ENCODE measurements around the gene NQO2.

DNA sequence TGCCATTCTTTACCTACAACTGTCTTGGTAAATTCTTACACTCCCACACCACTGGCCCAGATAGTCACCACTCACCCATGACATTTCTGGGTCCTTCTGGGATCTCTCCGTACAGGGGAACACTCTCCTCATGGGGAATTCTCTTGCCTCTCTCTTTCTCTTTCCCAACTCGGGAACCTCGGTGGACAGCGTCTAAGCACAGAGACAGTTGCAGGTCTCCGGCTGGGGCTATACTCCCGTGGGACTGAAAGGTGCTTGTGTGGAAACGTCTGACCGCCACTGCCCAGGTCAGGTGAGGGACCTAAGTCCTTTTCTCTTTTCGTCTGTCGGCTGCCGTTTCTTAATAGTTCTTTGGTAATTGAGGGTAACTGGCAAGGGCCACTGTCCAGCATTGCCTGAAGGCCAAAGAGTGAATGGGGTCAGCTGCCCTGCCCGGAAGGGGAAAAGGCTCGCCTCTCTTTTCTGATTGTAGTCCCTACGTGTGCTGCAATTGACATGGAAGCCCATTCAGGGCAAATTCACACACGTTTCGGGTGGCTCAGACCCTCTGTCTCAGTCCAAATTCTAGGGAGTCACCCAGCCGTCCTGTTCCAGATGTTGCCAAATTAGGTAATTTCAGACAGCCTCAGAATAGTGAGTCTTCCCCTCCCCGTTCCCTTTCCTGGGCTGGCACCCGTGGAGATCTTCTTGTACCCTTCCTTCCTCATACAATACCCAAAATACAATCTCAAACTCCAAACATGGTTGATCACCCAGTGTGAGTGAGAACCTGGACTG, 37.4 kb downstream of the NQO2 start:
- TF ChIP-seq, protein P1, sequence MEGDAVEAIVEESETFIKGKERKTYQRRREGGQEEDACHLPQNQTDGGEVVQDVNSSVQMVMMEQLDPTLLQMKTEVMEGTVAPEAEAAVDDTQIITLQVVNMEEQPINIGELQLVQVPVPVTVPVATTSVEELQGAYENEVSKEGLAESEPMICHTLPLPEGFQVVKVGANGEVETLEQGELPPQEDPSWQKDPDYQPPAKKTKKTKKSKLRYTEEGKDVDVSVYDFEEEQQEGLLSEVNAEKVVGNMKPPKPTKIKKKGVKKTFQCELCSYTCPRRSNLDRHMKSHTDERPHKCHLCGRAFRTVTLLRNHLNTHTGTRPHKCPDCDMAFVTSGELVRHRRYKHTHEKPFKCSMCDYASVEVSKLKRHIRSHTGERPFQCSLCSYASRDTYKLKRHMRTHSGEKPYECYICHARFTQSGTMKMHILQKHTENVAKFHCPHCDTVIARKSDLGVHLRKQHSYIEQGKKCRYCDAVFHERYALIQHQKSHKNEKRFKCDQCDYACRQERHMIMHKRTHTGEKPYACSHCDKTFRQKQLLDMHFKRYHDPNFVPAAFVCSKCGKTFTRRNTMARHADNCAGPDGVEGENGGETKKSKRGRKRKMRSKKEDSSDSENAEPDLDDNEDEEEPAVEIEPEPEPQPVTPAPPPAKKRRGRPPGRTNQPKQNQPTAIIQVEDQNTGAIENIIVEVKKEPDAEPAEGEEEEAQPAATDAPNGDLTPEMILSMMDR (IDR thresholded peaks at IDR 0.05): no peak
- no peak for TF ChIP-seq POLR2A (IDR thresholded peaks at IDR 0.05)

Measured in testis (tissue), 2 donors.